Erythroblast (primary cell): ENCODE measurements around the gene WDHD1.
"Not testable (repeated sequence)": the region's sequence is repeated elsewhere in the genome, so short reads cannot be mapped to it uniquely, and the experiment has no call there.

ENCODE experiments used
- GATA1 ChIP-seq: IDR thresholded peaks from 2 replicates; pipeline ENCODE4 v1.6.1; 2011; ENCODE audit warnings: low read depth, mild to moderate bottlenecking, control low read depth, low read length, moderate library complexity
- POLR2A ChIP-seq: IDR thresholded peaks from 2 replicates; pipeline ENCODE4 v1.6.1; 2011; ENCODE audit warnings: mild to moderate bottlenecking, low read length

DNA sequence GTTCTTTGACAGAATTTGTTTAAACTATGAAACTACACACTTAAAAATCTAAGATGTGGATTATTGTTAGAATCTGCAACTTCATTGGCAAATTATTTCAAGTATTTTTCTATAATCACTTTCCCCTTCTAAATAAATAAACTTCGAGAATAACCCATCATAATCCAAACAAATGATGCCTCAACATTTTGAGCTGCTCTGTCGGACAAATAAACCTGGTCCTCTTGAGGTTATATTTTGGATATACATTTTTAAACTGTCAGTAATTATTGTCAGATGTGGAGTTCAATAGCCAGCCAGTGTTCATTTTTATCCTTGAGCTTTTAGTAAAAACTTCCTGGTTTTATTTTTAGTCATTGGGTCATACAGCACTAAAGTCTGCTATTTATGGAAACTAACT is 38.0 kb upstream of the WDHD1 start:
- not testable (repeated sequence) for TF ChIP-seq POLR2A, GATA1
